Measurements from ENCODE around the gene TLE4. TPM values are rescaled to one million over a fixed set of nuclear protein-coding genes. Genes with fewer than 3 reads are reported as not detected.

The TLE4 gene
- polyA plus RNA-seq, 1 of the 3 experiments (the other 2 are of a cell fraction): 40.4 TPM

DNA sequence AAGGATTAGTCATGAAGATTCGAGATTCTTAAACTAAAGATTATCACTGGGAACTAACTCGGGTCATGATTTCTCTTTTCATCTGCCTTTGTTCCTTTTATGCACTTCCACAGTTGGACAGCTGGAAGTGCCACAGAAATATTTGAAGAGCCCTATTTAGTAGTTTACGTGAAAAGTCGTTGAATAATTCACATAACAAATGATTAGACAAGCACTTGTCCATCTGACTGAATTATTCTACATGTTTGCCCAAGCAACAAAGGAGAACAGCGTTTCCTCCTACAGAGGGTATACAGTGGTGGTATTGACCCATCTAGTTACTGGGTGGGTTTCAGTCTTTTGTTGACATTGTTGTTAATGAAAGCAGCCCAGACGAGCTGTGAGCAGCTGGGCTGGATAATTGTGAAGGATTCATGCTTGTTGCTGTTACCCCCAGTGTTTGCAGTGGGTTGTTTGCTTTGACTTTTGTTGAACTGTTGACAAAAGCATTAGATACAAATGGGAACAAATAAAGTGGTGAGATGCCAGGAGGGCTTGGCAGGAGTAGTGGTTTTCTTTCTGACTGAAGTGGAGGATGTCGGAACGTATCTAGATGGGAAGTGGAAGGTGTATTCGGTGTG lies 96.2 kb downstream of the TLE4 start (continued):
- TF ChIP-seq USF2 (IDR thresholded peaks at IDR 0.05; ENCODE audit: borderline replicate concordance, low read depth, low read length) (no peak), GABPA (IDR thresholded peaks at IDR 0.05; ENCODE audit: low read depth) (no peak), TEAD4 (IDR thresholded peaks at IDR 0.05; ENCODE audit: borderline replicate concordance, insufficient read depth) (no peak), CTCF (IDR thresholded peaks at IDR 0.05) (no peak), FOXJ3 (CRISPR knock-in tag; IDR thresholded peaks at IDR 0.05) (no peak)

DNA sequence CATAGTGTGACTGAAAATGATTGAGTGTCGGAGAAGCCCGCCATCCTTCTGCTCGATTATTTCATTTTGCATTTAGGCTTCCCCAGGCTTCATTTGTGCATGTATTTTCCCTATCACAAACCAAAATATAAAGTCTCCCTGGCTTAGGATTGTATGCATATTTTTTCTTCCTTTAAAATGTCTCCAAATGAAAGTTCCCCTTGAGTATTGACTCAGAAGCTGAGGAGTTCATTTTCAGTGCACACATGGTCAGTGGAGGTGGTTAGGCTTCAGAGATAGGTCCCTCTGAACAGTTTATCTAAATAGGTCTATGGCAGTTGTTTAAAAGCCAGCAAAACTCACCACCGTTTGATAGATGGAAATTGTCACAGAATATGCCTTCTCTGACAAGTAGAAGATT lies 97.2 kb downstream of the TLE4 start:
- Histone ChIP-seq H3K9ac (no peak overlapping the region), H3K27me3 (ENCODE audit: insufficient read depth) (no peaks in the 10 kb centered on the region), H3K36me3 (replicated peaks in 1 of 2; ENCODE audit: control insufficient read depth in 1 of 2, insufficient read depth in 2 of 2, low read length in 1 of 2) (peaks cover 36 to 44% of the 10 kb centered on the region in 2 experiments), H4K20me1 (ENCODE audit: insufficient read depth) (peaks cover 12% of the 10 kb centered on the region), H3K4me3 (ENCODE audit: low read depth in 2 of 2, low read length in 1 of 2) (no peak overlapping the region), H3K9me2 (no peaks in the 10 kb centered on the region), H3K79me2 (ENCODE audit: insufficient read depth) (peaks cover 49% of the 10 kb centered on the region), H3K9me3 (no peaks in the 10 kb centered on the region), H2AFZ (ENCODE audit: low read depth) (no peak overlapping the region), H3K4me2 (no peak overlapping the region), H3K4me1 (ENCODE audit: control insufficient read depth in 1 of 2, insufficient read depth in 2 of 2, low read depth in 1 of 2, low read length in 1 of 2) (peaks cover 5 to 16% of the 10 kb centered on the region in 2 experiments), H3F3A (replicated peaks; ENCODE audit: insufficient read depth) (peaks cover 7% of the 10 kb centered on the region), H3K27ac (ENCODE audit: low read depth in 2 of 2, low read length in 1 of 2) (no peak overlapping the region)
- CTCF ChIA-PET: no interaction called here
- TF ChIP-seq ZBTB33 (IDR thresholded peaks at IDR 0.05; ENCODE audit: borderline replicate concordance, low read depth) (no peak), JUND (IDR thresholded peaks at IDR 0.05) (no peak), ELF1 (IDR thresholded peaks at IDR 0.05) (no peak), SIN3A (IDR thresholded peaks at IDR 0.05; ENCODE audit: borderline replicate concordance, low read depth, low read length) (no peak), RAD21 (IDR thresholded peaks at IDR 0.05; ENCODE audit: low read length) (no peak), RCOR1 (IDR thresholded peaks at IDR 0.05; ENCODE audit: low read length) (no peak), EP300 (IDR thresholded peaks at IDR 0.05; ENCODE audit: borderline replicate concordance in 1 of 2, low read depth in 1 of 2, low read length in 1 of 2) (no peak), EZH2phosphoT487 (IDR thresholded peaks at IDR 0.05; ENCODE audit: borderline replicate concordance, low read depth) (no peak), MXI1 (IDR thresholded peaks at IDR 0.05; ENCODE audit: low read depth, low read length) (no peak), YY1 (IDR thresholded peaks at IDR 0.05; ENCODE audit: low read depth) (no peak), FOXJ3 (CRISPR knock-in tag; IDR thresholded peaks at IDR 0.05) (no peak), GATA2 (CRISPR knock-in tag; IDR thresholded peaks at IDR 0.05) (no peak), CTCF (IDR thresholded peaks at IDR 0.05) (no peak), FOXM1 (IDR thresholded peaks at IDR 0.05; ENCODE audit: low read depth) (no peak)
- TF ChIP-seq, protein P1, sequence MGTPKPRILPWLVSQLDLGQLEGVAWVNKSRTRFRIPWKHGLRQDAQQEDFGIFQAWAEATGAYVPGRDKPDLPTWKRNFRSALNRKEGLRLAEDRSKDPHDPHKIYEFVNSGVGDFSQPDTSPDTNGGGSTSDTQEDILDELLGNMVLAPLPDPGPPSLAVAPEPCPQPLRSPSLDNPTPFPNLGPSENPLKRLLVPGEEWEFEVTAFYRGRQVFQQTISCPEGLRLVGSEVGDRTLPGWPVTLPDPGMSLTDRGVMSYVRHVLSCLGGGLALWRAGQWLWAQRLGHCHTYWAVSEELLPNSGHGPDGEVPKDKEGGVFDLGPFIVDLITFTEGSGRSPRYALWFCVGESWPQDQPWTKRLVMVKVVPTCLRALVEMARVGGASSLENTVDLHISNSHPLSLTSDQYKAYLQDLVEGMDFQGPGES (IDR thresholded peaks at IDR 0.05; ENCODE audit: low read depth, low read length): no peak
- WGBS (ENCODE audit: low lambda C conversion rate): 94% methylated on average over 4 of the region's 4 CpGs
- POLR2A ChIA-PET: no interaction called here
- no peak for DNase-seq

Measured in SK-N-SH (cell line).